ENCODE results near the gene FFAR4.

Gene FFAR4

DNA sequence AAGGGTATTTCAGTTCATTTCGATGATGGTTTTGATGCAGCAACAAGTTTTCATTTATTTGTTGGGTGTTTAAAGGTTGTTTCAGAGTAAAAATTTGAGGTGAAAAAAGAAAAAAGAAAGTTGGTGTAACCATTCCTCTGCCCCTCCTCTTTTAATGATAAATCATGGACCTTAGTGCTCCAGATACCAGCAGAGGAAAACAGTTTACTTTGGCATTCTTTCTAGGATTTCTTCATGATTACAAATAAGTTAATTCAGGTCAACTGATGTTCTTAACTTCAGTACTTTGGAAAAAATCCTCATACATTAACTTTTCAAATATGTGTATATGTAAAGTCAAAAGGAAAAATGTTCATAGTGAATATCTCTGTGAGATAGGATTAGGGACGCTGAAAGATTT is 36.6 kb downstream of the FFAR4 start:
- no peaks in the 10 kb centered on the region for H3K4me1 ChIP-seq (ENCODE audit: control insufficient read depth, insufficient read depth, low read length)
- H3K27me3 ChIP-seq (ENCODE audit: control insufficient read depth, insufficient read depth, low read length): peaks cover 56% of the 10 kb centered on the region
- H3K9ac ChIP-seq (ENCODE audit: low read depth, low read length): no peak overlapping the region

DNA sequence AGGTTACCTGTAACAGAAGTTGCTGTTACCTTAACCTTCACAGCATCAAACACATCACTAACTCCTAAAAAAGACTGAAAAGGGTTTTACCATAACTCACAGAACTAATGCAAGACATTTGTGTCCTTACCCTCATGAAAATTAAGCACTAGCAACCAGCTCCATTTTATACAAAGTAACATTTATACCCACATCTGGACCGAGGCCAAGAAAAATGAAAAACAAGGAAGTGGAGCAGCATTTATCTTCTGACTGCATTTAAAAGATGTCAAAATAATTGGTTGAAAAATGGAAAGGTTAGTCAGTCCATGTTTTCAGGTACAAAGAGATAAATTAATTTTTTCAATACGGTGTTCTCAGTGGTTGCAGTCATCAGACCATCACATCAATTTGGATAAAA is 37.7 kb downstream of the FFAR4 start:
- Histone ChIP-seq H3K36me3 (ENCODE audit: control insufficient read depth, insufficient read depth, low read length) (no peaks in the 10 kb centered on the region), H3K4me3 (ENCODE audit: low read depth, low read length) (no peak overlapping the region), H3K9ac (ENCODE audit: low read depth, low read length) (no peak overlapping the region), H3K27me3 (ENCODE audit: control insufficient read depth, insufficient read depth, low read length) (peaks cover 52% of the 10 kb centered on the region), H3K9me3 (ENCODE audit: control insufficient read depth, insufficient read depth, low read length) (no peaks in the 10 kb centered on the region), H3K4me1 (ENCODE audit: control insufficient read depth, insufficient read depth, low read length) (no peaks in the 10 kb centered on the region)

More for the DNA sequence above, 36.6 kb downstream of the FFAR4 start:
- H3K9me3 ChIP-seq (ENCODE audit: control insufficient read depth, insufficient read depth, low read length): no peaks in the 10 kb centered on the region
- H3K4me3 ChIP-seq (ENCODE audit: low read depth, low read length): no peak overlapping the region
- no peaks in the 10 kb centered on the region for H3K36me3 ChIP-seq (ENCODE audit: control insufficient read depth, insufficient read depth, low read length)

DNA sequence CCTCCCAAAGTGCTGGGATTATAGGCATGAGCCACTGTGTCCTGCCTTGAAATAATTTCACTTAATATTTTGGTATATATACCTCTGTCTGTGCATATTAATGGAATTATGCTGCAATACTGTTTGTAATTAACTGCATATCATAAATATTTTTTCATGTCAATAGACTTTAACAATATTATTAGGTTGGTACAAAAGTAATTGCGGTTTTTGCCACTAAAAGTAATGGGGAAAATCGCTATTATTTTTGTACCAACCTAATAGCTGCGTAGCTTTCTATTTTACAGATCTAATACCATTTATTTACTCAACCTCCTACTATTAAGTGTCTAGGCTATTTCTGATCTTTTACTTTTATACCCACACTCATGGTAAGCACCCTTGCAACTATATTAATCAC is 42.0 kb downstream of the FFAR4 start:
- no peaks in the 10 kb centered on the region for H3K4me1 ChIP-seq (ENCODE audit: control insufficient read depth, insufficient read depth, low read length)
- no peaks in the 10 kb centered on the region for H3K36me3 ChIP-seq (ENCODE audit: control insufficient read depth, insufficient read depth, low read length)
- peaks cover 12% of the 10 kb centered on the region for H3K27me3 ChIP-seq (ENCODE audit: control insufficient read depth, insufficient read depth, low read length)
- H3K4me3 ChIP-seq (ENCODE audit: low read depth, low read length): no peak overlapping the region
- H3K9me3 ChIP-seq (ENCODE audit: control insufficient read depth, insufficient read depth, low read length): no peaks in the 10 kb centered on the region
- H3K9ac ChIP-seq (ENCODE audit: low read depth, low read length): no peak overlapping the region

DNA sequence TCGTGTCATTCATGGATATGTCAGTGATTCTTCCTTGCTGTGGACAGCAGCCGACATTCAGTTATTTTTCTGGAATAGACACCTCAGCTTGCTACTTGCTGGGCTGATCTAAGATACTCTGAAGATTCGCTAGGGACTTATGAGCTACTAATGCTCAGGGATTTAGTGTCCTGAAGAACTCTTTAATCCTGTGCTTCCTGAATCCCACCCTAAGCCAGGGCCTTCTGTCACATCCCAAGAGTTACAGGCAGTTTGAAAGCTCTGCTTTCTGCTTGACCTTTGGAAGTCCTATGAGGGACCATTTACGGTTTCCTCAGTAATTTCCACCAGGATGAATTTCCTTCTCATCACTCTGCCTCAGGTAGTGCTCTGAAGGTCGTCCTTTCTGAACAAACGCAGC is 45.8 kb downstream of the FFAR4 start, which contains the start of gene PDE6C:
TSS of gene PDE6C (plus strand) at position 227 of the 400 bp plus-strand sequence. CDS start 189 bp downstream, outside the sequence.
- no peak within 1 kb of the TSS for H3K4me3 ChIP-seq (ENCODE audit: low read depth, low read length)
- no peaks in the 10 kb centered on the region for H3K9me3 ChIP-seq (ENCODE audit: control insufficient read depth, insufficient read depth, low read length)
- no peak within 1 kb of the TSS for H3K9ac ChIP-seq (ENCODE audit: low read depth, low read length)
- no peaks in the 10 kb centered on the region for H3K36me3 ChIP-seq (ENCODE audit: control insufficient read depth, insufficient read depth, low read length)
- H3K27me3 ChIP-seq (ENCODE audit: control insufficient read depth, insufficient read depth, low read length): no peaks in the 10 kb centered on the region
- H3K4me1 ChIP-seq (ENCODE audit: control insufficient read depth, insufficient read depth, low read length): no peaks in the 10 kb centered on the region

DNA sequence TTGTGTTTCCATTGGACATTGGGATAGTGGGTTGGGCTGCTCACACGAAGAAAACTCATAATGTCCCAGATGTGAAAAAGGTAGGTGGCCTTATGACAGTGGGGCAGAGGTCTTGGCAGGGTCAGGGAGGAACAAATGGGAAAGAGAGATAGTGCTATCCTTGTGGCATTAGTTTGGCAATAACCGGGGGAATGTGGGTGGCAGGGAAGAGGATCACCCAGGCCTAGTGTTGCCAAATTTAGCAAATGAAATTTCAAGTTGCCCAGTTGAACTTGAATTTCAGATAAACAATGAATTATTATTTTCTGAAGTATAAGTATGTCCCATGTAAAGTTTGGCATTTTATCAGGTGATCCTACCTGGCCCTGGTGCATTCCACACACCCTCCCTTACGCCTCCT is 46.7 kb downstream of the FFAR4 start:
- no peaks in the 10 kb centered on the region for H3K4me1 ChIP-seq (ENCODE audit: control insufficient read depth, insufficient read depth, low read length)
- H3K9ac ChIP-seq (ENCODE audit: low read depth, low read length): no peak overlapping the region
- H3K4me3 ChIP-seq (ENCODE audit: low read depth, low read length): no peak overlapping the region
- H3K9me3 ChIP-seq (ENCODE audit: control insufficient read depth, insufficient read depth, low read length): no peaks in the 10 kb centered on the region
- no peaks in the 10 kb centered on the region for H3K27me3 ChIP-seq (ENCODE audit: control insufficient read depth, insufficient read depth, low read length)
- no peaks in the 10 kb centered on the region for H3K36me3 ChIP-seq (ENCODE audit: control insufficient read depth, insufficient read depth, low read length)

DNA sequence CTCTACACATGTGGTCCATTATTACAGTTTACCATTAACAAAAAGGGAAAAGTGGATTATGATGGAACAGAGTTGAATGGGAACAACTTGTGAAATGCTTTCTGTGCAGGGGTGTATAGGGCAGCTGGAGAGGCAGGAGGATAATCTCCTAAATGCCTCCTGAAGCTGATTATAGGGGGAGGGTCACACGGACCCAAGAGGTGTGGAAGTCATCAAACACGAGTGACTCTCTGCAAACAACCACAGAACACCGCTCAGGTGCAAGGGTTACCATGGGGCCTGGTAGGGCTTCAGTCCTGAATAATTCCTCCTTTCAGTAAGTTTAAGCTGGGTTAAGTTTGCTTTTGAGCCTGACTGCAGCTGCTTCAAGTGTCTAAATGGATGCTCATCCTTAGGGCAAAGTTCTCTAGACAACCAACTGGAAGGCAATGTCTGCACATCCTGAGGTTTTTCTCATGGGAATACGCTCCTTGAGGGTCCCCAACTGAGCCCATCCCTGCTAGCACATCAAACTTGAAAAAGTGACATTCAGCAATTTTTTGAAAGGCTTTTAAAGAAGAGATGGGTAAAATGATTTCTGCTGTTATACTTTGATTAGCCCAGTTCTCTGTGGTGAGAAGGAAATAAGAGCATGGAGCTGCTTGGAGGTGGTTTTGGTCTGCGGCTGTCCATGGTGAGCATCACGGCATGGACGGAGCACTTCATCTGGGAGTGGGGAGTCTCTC is 47.8 kb downstream of the FFAR4 start:
- Histone ChIP-seq H3K9ac (ENCODE audit: low read depth, low read length) (no peak overlapping the region), H3K36me3 (ENCODE audit: control insufficient read depth, insufficient read depth, low read length) (no peaks in the 10 kb centered on the region), H3K9me3 (ENCODE audit: control insufficient read depth, insufficient read depth, low read length) (no peaks in the 10 kb centered on the region), H3K27me3 (ENCODE audit: control insufficient read depth, insufficient read depth, low read length) (no peaks in the 10 kb centered on the region), H3K4me3 (ENCODE audit: low read depth, low read length) (no peak overlapping the region), H3K4me1 (ENCODE audit: control insufficient read depth, insufficient read depth, low read length) (no peaks in the 10 kb centered on the region)

DNA sequence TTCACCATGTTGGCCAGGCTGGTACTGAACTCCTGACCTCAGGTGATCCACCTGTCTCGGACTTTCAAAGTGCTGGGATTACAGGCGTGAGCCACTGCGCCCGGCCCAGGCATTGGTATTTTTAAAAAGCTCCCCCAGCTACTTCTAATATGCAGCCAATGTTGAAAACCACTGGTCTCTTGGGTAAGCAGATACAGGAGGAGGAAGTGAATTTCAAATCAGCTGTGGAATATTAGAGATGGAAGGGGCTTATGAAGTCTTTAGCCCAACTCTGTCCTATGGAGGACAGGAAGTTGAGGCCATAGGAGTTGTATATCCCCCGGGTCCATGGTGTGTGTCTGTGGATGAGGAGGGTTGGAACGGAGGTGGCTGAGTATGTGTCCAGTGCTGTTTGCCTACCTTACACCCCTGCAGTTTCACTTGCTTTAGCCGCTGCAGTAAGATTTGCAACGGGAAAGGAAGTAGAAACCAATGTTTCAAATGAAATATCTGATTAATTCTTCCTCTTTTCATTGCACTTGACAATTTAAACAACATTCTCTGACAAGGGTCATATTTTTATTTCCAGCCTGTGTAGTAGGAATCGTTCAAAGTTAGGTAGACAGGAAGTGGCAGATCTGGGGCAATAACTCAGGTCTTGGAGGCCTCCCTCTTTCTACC is 49.2 kb downstream of the FFAR4 start:
- H3K9me3 ChIP-seq (ENCODE audit: control insufficient read depth, insufficient read depth, low read length): no peaks in the 10 kb centered on the region
- H3K4me3 ChIP-seq (ENCODE audit: low read depth, low read length): no peak overlapping the region
- H3K4me1 ChIP-seq (ENCODE audit: control insufficient read depth, insufficient read depth, low read length): no peaks in the 10 kb centered on the region
- no peak overlapping the region for H3K9ac ChIP-seq (ENCODE audit: low read depth, low read length)
- H3K36me3 ChIP-seq (ENCODE audit: control insufficient read depth, insufficient read depth, low read length): no peaks in the 10 kb centered on the region
- H3K27me3 ChIP-seq (ENCODE audit: control insufficient read depth, insufficient read depth, low read length): no peaks in the 10 kb centered on the region

DNA sequence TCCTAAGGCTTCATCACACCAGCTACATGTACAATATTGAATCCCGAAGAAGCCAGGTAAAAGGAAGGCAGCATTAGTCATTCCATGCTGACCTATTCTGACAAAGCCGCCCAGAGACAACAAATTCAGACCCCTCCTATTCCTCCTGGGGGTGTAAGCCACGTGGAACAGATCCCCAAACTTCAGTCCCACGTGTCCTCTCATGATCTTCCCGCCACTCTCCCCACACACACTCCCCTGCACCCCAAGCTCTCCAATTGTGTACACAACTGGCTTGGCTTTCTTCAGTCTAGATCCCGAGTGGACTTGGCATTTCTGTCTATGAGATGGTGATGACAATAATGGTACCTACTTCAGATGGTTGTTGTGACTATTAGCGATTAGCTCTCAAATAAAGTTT is 54.5 kb downstream of the FFAR4 start:
- Histone ChIP-seq H3K9me3 (ENCODE audit: control insufficient read depth, insufficient read depth, low read length) (no peaks in the 10 kb centered on the region), H3K27me3 (ENCODE audit: control insufficient read depth, insufficient read depth, low read length) (no peaks in the 10 kb centered on the region), H3K4me1 (ENCODE audit: control insufficient read depth, insufficient read depth, low read length) (no peaks in the 10 kb centered on the region), H3K4me3 (ENCODE audit: low read depth, low read length) (no peak overlapping the region), H3K9ac (ENCODE audit: low read depth, low read length) (no peak overlapping the region), H3K36me3 (ENCODE audit: control insufficient read depth, insufficient read depth, low read length) (no peaks in the 10 kb centered on the region)

DNA sequence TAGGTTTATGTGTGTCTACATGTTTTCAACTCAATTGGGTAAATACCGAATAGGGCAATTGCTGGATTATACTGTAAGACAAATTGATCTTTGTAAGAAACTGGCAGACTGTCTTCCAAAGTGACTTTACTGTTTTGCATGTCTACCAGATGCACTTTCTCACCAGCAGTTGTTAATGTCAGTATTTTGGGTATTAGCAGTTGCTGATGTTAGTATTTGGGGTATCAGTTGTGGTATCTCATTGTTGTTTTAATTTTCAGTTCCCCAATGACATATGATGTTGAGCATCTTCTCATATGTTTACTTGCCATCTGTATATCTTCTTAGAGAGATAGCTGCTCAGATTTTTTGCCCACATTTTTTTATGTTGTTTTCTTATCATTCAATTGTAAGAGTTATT is 56.5 kb downstream of the FFAR4 start:
- Histone ChIP-seq H3K27me3 (ENCODE audit: control insufficient read depth, insufficient read depth, low read length) (no peaks in the 10 kb centered on the region), H3K36me3 (ENCODE audit: control insufficient read depth, insufficient read depth, low read length) (no peaks in the 10 kb centered on the region), H3K9ac (ENCODE audit: low read depth, low read length) (no peak overlapping the region), H3K9me3 (ENCODE audit: control insufficient read depth, insufficient read depth, low read length) (no peaks in the 10 kb centered on the region), H3K4me1 (ENCODE audit: control insufficient read depth, insufficient read depth, low read length) (no peaks in the 10 kb centered on the region), H3K4me3 (ENCODE audit: low read depth, low read length) (no peak overlapping the region)

DNA sequence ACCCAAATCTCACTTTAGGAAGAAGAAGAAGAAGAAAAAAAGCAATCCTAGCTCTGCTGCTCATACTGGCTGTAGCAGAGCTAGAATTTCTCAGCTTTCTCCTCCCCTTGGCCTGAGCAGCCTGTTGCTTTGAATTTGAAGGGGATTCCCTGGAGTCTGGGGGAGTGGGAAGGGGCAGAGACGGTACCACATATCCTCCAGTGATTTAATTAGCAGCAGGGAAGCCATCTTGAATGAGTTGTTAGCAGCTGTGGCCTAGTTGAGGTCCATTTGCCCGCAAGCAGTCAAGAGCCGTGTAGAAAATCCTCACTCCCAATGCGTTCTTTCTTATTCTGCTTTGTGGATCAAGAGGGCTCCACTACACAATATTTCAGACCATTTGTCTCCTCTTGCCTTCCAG is 62.4 kb downstream of the FFAR4 start:
- Histone ChIP-seq H3K36me3 (ENCODE audit: control insufficient read depth, insufficient read depth, low read length) (no peaks in the 10 kb centered on the region), H3K4me1 (ENCODE audit: control insufficient read depth, insufficient read depth, low read length) (no peaks in the 10 kb centered on the region), H3K4me3 (ENCODE audit: low read depth, low read length) (no peak overlapping the region), H3K27me3 (ENCODE audit: control insufficient read depth, insufficient read depth, low read length) (no peaks in the 10 kb centered on the region), H3K9ac (ENCODE audit: low read depth, low read length) (no peak overlapping the region), H3K9me3 (ENCODE audit: control insufficient read depth, insufficient read depth, low read length) (no peaks in the 10 kb centered on the region)

DNA sequence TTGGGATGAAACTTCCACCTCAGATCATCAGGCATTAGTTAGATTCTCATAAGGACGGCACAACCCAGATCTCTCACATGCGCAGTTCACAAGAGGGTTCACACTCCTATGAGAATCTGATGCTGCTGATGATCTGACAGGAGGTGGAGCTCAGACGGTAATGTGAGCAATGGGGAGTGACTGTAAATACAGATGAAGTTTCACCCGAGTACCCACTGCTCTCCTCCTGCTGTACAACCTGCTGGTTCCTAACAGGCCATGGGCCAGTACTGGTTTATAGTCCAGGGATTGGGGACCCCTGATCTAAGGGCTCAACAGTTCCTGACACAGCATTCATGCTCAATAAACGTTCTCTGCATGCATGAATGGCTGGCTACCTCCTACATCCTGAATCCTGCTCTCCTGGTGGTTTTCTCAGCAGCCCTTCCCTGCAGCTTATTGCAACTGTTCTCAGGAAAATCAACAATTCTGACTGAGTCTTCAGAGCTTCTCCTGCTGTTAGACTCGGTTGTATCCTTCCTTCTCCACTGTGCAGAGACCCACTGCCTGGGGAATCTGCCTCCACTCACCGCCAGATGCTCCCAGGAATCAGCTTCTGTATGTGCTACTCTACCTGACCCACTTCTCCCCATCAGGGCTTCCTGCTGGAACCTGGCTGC is 63.3 kb downstream of the FFAR4 start:
- Histone ChIP-seq H3K27me3 (ENCODE audit: control insufficient read depth, insufficient read depth, low read length) (no peaks in the 10 kb centered on the region), H3K4me1 (ENCODE audit: control insufficient read depth, insufficient read depth, low read length) (no peaks in the 10 kb centered on the region), H3K4me3 (ENCODE audit: low read depth, low read length) (no peak overlapping the region), H3K36me3 (ENCODE audit: control insufficient read depth, insufficient read depth, low read length) (no peaks in the 10 kb centered on the region), H3K9me3 (ENCODE audit: control insufficient read depth, insufficient read depth, low read length) (no peaks in the 10 kb centered on the region), H3K9ac (ENCODE audit: low read depth, low read length) (no peak overlapping the region)
